ENCODE measurements around the gene TUBGCP5. TPM values are rescaled to one million over a fixed set of nuclear protein-coding genes. Genes with fewer than 3 reads are reported as not detected.

TUBGCP5 gene
- total RNA-seq, 1 donor: 37.5 TPM

DNA sequence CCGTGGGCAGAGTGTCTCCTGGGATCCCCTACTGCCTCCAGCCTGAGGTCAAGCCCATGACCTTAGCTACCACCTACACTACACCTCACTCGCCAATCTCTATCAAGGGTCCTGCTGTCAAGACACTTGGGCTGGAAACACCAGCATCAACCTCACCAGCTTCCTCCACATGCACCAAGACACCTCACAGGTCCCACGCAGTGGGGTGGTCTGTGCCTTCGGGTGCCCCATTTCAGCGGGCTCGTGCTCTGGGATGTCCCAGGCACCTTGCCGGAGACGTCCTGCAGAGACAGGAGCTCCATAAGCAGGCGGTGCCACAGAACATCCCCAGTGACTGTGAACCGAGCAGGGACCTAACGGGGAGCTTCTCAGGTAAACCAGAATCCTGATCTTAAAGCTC, 79.2 kb downstream of the TUBGCP5 start:
- DNase-seq (ENCODE audit: low read depth): no peak
- no peak overlapping the region for H3K4me3 ChIP-seq (ENCODE audit: low read depth, low read length)
- TF ChIP-seq, protein P1, sequence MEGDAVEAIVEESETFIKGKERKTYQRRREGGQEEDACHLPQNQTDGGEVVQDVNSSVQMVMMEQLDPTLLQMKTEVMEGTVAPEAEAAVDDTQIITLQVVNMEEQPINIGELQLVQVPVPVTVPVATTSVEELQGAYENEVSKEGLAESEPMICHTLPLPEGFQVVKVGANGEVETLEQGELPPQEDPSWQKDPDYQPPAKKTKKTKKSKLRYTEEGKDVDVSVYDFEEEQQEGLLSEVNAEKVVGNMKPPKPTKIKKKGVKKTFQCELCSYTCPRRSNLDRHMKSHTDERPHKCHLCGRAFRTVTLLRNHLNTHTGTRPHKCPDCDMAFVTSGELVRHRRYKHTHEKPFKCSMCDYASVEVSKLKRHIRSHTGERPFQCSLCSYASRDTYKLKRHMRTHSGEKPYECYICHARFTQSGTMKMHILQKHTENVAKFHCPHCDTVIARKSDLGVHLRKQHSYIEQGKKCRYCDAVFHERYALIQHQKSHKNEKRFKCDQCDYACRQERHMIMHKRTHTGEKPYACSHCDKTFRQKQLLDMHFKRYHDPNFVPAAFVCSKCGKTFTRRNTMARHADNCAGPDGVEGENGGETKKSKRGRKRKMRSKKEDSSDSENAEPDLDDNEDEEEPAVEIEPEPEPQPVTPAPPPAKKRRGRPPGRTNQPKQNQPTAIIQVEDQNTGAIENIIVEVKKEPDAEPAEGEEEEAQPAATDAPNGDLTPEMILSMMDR (IDR thresholded peaks at IDR 0.05; ENCODE audit: insufficient read depth, low read length): no peak

- H3K4me3 ChIP-seq (ENCODE audit: low read depth, low read length): no peak overlapping the region
- TF ChIP-seq, protein P1 (IDR thresholded peaks at IDR 0.05; ENCODE audit: insufficient read depth, low read length): no peak
- no peak for DNase-seq (ENCODE audit: low read depth)
Observed at GRCh38 chr15:22959321-22960101, 79.9 kb downstream of the TUBGCP5 start.

- TF ChIP-seq, protein P1 (IDR thresholded peaks at IDR 0.05; ENCODE audit: insufficient read depth, low read length): no peak
- H3K4me3 ChIP-seq (ENCODE audit: low read depth, low read length): no peak overlapping the region
- DNase-seq (ENCODE audit: low read depth): no peak
Observed at GRCh38 chr15:22958487-22959280, 80.7 kb downstream of the TUBGCP5 start.

- no peak overlapping the region for H3K4me3 ChIP-seq (ENCODE audit: low read depth, low read length)
- TF ChIP-seq, protein P1 (IDR thresholded peaks at IDR 0.05; ENCODE audit: insufficient read depth, low read length): no peak
- DNase-seq (ENCODE audit: low read depth): no peak
Observed at GRCh38 chr15:22956978-22957260, 82.5 kb downstream of the TUBGCP5 start.

DNA sequence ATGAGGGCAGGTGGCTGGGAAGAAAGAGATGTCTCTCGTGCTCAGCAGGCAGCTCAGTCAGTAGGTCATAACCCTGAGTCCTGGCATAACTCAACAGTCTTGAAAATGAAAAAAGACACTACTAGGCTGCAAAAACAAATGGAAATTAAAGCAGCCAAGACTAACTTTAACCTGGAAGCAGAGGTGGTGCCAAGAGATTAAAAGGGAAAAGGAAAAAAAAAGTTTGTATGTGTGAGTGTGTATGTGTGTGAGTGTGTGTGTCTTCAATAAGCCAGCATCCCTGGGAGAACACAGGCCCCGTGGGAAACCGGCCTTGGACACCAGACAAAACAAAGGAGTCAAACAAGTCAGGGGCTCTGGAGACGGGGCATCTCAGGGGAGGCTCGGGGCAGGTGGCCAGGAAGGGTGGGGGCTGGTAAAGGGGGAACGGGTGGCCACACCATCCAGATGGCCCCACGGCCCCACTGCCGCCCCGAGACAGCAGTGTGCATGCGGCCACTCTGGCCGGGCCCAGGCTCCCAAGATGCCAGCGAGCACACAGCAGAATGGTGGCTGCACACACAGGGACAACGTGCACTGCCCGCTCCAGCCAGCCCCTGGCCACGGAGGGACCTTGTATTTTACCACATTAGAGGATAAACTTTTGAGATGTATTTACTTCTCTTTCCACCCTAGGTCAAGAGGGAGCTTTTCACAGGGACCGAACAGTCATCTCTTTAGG, 83.0 kb downstream of the TUBGCP5 start:
- peak; percentile 55 for DNase-seq (ENCODE audit: low read depth)
- no peak overlapping the region for H3K4me3 ChIP-seq (ENCODE audit: low read depth, low read length)
- TF ChIP-seq, protein P1 (IDR thresholded peaks at IDR 0.05; ENCODE audit: insufficient read depth, low read length): no peak

DNA sequence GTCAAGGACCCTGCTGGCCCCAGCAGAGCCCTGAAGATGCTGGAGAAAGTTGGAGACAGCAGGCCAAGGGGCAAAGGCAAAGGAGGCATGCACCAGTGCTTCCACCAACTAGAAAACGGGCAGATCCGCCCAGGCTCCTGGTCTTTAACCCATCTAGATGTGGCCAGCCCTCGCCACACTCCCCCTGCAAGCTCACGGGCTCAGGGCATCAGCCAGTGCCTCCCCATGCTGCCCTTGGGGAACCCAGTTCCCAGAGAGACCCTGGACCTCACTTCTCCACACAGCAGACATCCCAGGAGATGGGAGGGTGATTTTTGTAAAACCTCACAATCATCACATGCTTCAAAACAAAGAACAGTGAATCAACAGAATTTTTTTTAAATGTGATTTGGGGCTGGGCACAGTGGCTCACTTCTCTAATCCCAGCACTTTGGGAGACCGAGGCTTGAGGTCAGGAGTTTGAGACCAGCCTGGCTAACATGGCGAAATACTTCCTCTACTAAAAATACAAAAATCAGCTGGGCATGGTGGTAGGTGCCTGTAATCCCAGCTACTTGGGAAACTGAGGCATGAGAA, 83.7 kb downstream of the TUBGCP5 start:
- no peak overlapping the region for H3K4me3 ChIP-seq (ENCODE audit: low read depth, low read length)
- no peak for DNase-seq (ENCODE audit: low read depth)
- TF ChIP-seq, protein P1 (IDR thresholded peaks at IDR 0.05; ENCODE audit: insufficient read depth, low read length): no peak
